OCI-LY1 (cell line): Measurements from ENCODE around the gene ST8SIA6.

Source experiments
- EZH2 ChIP-seq: fragments of 200-600 bp; sonication (generic), shearing (Covaris generic); IDR thresholded peaks from 2 replicates; pipeline ENCODE4 v1.8.0; 2017; ENCODE audit warnings: borderline replicate concordance, mixed run types, mild to moderate bottlenecking, antibody characterized with exemption, low read length, moderate library complexity, mixed read lengths
- TF ChIP-seq, protein P1 (sequence below): fragments of 200-600 bp; sonication (generic), shearing (Covaris generic); IDR thresholded peaks from 2 replicates; pipeline ENCODE4 v1.5.1; 2017; ENCODE audit warnings: mild to moderate bottlenecking, antibody characterized with exemption, low read length, moderate library complexity, mixed read lengths

DNA sequence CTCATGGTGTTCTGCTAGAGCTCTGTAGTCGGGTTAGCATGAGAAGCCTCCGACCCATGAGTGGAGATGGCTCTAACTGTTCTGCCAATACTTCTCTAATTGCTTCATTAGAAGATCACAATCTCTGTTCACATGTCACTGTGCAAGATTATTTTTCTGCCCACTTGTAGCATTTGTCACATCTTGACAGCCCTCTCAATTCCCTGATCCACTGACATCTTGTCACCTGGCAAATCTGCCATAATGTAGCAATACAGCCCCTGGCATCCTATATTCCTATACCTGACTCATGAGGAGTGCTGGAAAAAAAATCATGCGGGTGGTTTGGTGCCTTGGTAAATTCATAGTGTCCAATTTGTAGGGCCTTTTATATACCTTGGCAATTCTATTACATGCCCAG lies 58.4 kb downstream of the ST8SIA6 start:
- TF ChIP-seq EZH2: no peak
- TF ChIP-seq, protein P1, sequence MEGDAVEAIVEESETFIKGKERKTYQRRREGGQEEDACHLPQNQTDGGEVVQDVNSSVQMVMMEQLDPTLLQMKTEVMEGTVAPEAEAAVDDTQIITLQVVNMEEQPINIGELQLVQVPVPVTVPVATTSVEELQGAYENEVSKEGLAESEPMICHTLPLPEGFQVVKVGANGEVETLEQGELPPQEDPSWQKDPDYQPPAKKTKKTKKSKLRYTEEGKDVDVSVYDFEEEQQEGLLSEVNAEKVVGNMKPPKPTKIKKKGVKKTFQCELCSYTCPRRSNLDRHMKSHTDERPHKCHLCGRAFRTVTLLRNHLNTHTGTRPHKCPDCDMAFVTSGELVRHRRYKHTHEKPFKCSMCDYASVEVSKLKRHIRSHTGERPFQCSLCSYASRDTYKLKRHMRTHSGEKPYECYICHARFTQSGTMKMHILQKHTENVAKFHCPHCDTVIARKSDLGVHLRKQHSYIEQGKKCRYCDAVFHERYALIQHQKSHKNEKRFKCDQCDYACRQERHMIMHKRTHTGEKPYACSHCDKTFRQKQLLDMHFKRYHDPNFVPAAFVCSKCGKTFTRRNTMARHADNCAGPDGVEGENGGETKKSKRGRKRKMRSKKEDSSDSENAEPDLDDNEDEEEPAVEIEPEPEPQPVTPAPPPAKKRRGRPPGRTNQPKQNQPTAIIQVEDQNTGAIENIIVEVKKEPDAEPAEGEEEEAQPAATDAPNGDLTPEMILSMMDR: no peak
